Neural progenitor cell (in vitro differentiated cells): Measurements from ENCODE around the gene OR13H1.

Experiments used
- CTCF ChIP-seq: fragments of 200-600 bp; sonication (generic); IDR thresholded peaks from 2 replicates; pipeline ENCODE4 v1.5.1; 2017; ENCODE audit warnings: antibody characterized with exemption, mild to moderate bottlenecking
- EZH2 ChIP-seq: fragments of 200-600 bp; sonication (generic); IDR thresholded peaks from 2 replicates; pipeline ENCODE4 v1.6.1; 2017; ENCODE audit warnings: antibody characterized with exemption, mild to moderate bottlenecking, moderate library complexity
- EZH2phosphoT487 ChIP-seq: fragments of 200-600 bp; sonication (generic); IDR thresholded peaks from 2 replicates; pipeline ENCODE4 v1.6.1; 2017; ENCODE audit warnings: antibody characterized with exemption

- TF ChIP-seq CTCF (no peak), EZH2 (no peak), EZH2phosphoT487 (no peak)
Measured at GRCh38 chrX:131588995-131589394, 45.1 kb downstream of the OR13H1 start.
